NCI-H2196 treated with DMSO at 0.1 percent for 48 hours (cell line): ENCODE data around the gene GSTA1.
"Not testable (repeated sequence)": the region's sequence is repeated elsewhere in the genome, so short reads cannot be mapped to it uniquely, and the experiment has no call there.

Source experiments
- DNase-seq: peaks from one replicate; lab custom pipeline; 2025; ENCODE audit not compliant: unreplicated experiment; lab: John Stamatoyannopoulos, UW

The GSTA1 gene

GRCh38 chr6:52759085-52759484 is 44.5 kb downstream of the GSTA1 start:
- no peak for DNase-seq

- not testable (repeated sequence) for DNase-seq
These were observed 45.8 kb downstream of the GSTA1 start for GRCh38 chr6:52757651-52758338.

DNA sequence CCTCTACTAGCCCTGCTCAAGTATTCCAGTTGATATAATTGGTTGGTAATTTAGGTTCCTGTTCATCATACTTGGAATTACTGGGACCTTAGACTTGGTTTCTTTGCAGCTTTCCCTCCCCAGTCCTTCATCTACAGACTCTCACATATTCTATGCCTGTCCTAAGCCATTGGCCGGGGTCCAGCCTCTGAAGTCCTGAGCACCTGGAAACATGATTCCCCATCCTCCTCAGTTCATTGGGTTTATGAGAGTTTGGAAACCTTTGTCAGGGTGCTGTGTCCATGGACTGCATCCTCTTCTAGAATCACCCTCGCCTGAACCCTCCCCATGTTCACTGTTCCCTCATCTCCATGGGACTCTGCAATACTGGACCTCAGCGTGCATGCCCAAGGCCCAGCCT is 49.2 kb downstream of the GSTA1 start:
- no peak for DNase-seq

DNA sequence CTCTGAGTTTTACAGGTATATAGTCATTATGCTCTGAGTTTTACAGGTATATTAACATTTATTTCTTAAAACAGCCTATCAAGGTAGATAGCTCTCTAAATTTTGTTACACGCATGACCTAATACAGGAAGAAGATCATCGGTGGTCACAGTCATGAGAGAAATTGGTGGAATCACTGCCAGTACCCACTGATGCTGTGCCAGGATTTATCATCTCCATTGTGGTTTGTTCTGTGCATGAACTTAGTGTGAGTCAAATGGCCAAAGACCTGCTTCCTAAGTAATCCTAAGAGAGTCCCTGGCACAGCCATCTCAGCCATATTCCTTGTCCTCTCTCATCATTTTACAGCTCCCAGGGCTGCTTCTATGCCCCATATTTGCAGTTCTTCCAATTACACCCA is 50.5 kb downstream of the GSTA1 start:
- DNase-seq, result not testable (repeated sequence)

- no peak for DNase-seq
These were observed 51.3 kb downstream of the GSTA1 start for GRCh38 chr6:52752310-52752709.

- DNase-seq, result peak; percentile 11
These were observed 54.0 kb downstream of the GSTA1 start for GRCh38 chr6:52749556-52750152.

DNA sequence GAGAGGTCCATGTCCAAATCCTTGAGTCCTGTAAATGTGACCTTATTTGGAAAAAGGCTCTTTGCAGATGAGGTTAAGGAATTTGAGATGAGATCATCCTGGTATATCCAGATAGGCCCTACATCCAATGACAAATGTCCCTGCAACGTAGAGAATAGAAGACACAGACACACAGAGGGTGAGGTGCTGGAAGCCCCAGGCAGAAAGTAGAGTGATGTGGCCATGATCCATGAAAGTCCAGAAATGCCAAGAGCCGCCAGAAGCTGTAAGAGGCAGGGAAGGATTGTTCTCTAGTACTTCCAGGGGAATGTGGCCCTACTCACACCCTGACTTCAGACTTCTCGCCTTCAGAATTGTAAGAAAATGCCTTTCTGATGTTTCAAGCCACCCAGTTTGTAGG is 56.3 kb downstream of the GSTA1 start:
- DNase-seq, result not testable (repeated sequence)

- no peak for DNase-seq
These were observed 57.4 kb downstream of the GSTA1 start for GRCh38 chr6:52746213-52746612.

- no peak for DNase-seq
These were observed 57.8 kb downstream of the GSTA1 start for GRCh38 chr6:52745764-52746201.

- no peak for DNase-seq
These were observed 61.7 kb downstream of the GSTA1 start for GRCh38 chr6:52741872-52742271.
